Activated T-cell treated with anti-CD3 and anti-CD28 coated beads, Interleukin-2, amount 50 U/mL, for 24 hours (primary cell): ENCODE data around the gene SPATA19.

Experiments
- DNase-seq: peaks from one replicate; pipeline ENCODE4 v3.0.0-alpha.2; 2020
- H3K27ac Mint-ChIP-seq: 2 replicates; pipeline ENCODE4 v1.8.0; 2020; ENCODE audit warnings: mild to moderate bottlenecking, mixed read lengths
- H3K27me3 Mint-ChIP-seq: 2 replicates; pipeline ENCODE4 v1.8.0; 2020; ENCODE audit warnings: mixed read lengths
- H3K36me3 Mint-ChIP-seq: 2 replicates; pipeline ENCODE4 v1.8.0; 2020; ENCODE audit warnings: low read depth, mixed read lengths
- H3K4me1 Mint-ChIP-seq: 2 replicates; pipeline ENCODE4 v1.8.0; 2020; ENCODE audit warnings: low read depth, mixed read lengths
- H3K4me3 Mint-ChIP-seq: 2 replicates; pipeline ENCODE4 v1.8.0; 2020; ENCODE audit warnings: mild to moderate bottlenecking, moderate library complexity, mixed read lengths
- H3K9me3 Mint-ChIP-seq: 2 replicates; pipeline ENCODE4 v1.8.0; 2020; ENCODE audit warnings: mixed read lengths

Gene SPATA19

DNA sequence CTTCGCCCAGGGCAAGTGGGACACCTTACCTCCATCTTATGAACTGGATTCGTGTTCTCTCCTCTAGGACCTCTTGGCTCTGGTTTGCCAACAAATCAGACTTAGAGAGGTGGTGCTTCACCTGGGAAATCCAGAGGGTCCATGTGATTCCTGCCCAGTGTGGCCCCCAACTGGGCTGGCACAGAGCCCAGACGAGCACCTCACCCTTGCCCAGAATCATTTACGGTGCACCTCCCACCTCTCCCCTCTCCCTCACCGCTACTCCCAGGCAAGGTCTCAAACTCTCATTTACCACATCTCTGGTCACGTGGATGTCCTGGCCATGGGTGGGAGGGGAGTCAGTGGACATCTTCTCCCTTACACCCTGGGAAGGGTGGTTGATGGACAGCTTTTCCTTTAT, 1.1 kb downstream of the SPATA19 start:
- DNase-seq, result no peak
- Mint-ChIP-seq H3K36me3 (no peaks in the 10 kb centered on the region), H3K27ac (no peak overlapping the region), H3K9me3 (peaks cover 2% of the 10 kb centered on the region), H3K27me3 (peaks cover 16% of the 10 kb centered on the region), H3K4me1 (peaks cover 5% of the 10 kb centered on the region), H3K4me3 (no peak overlapping the region)

- H3K4me1 Mint-ChIP-seq, result peaks cover 5% of the 10 kb centered on the region
- peaks cover 2% of the 10 kb centered on the region for H3K9me3 Mint-ChIP-seq
- peaks cover 12% of the 10 kb centered on the region for H3K27me3 Mint-ChIP-seq
- H3K36me3 Mint-ChIP-seq, result no peaks in the 10 kb centered on the region
- no peak for DNase-seq
- no peak overlapping the region for H3K27ac Mint-ChIP-seq
- H3K4me3 Mint-ChIP-seq, result no peak overlapping the region
Measured at GRCh38 chr11:133843454-133843987, 1.8 kb downstream of the SPATA19 start.

DNA sequence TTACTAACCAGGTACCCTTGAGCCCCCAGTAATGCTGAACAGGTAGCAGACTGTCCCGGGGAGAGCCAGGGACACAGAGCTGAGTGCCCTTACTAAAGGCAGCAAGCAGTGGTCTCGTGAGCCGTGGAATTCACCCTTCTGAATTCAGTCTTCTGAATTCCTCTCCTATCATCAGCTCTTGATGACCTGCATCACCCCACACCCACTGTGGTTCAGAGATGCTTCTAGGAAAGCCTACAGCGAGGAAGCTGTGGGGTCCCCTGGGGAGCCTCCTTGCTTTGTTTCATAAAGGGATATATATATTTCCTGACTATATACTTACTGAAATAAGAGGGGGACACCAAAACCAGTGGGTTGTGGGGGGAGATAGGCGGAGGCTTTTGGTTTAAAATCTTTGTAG, 2.6 kb downstream of the SPATA19 start:
- no peaks in the 10 kb centered on the region for H3K36me3 Mint-ChIP-seq
- no peak for DNase-seq
- no peak overlapping the region for H3K4me3 Mint-ChIP-seq
- H3K4me1 Mint-ChIP-seq, result peaks cover 5% of the 10 kb centered on the region
- no peak overlapping the region for H3K27ac Mint-ChIP-seq
- peaks cover 2% of the 10 kb centered on the region for H3K9me3 Mint-ChIP-seq
- H3K27me3 Mint-ChIP-seq, result peaks cover 9% of the 10 kb centered on the region

GRCh38 chr11:133842053-133842452, 3.3 kb downstream of the SPATA19 start:
- peaks cover 2% of the 10 kb centered on the region for H3K9me3 Mint-ChIP-seq

GRCh38 chr11:133841279-133842043, 3.9 kb downstream of the SPATA19 start:
- H3K27ac Mint-ChIP-seq, result no peak overlapping the region
- peaks cover 14% of the 10 kb centered on the region for H3K27me3 Mint-ChIP-seq

More at GRCh38 chr11:133842053-133842452, 3.3 kb downstream of the SPATA19 start:
- Mint-ChIP-seq H3K27me3 (peaks cover 11% of the 10 kb centered on the region), H3K4me3 (no peak overlapping the region), H3K4me1 (peaks cover 5% of the 10 kb centered on the region), H3K27ac (no peak overlapping the region), H3K36me3 (no peaks in the 10 kb centered on the region)
- DNase-seq, result no peak

GRCh38 chr11:133840479-133840941, 4.8 kb downstream of the SPATA19 start:
- H3K9me3 Mint-ChIP-seq, result no peaks in the 10 kb centered on the region
- DNase-seq, result no peak
- H3K4me1 Mint-ChIP-seq, result peaks cover 10% of the 10 kb centered on the region
- peaks cover 24% of the 10 kb centered on the region for H3K27me3 Mint-ChIP-seq
- H3K27ac Mint-ChIP-seq, result no peak overlapping the region
- H3K36me3 Mint-ChIP-seq, result no peaks in the 10 kb centered on the region
- H3K4me3 Mint-ChIP-seq, result no peak overlapping the region

More at GRCh38 chr11:133841279-133842043, 3.9 kb downstream of the SPATA19 start:
- Mint-ChIP-seq H3K36me3 (no peaks in the 10 kb centered on the region), H3K4me3 (no peak overlapping the region), H3K4me1 (peaks cover 5% of the 10 kb centered on the region), H3K9me3 (no peaks in the 10 kb centered on the region)
- no peak for DNase-seq

DNA sequence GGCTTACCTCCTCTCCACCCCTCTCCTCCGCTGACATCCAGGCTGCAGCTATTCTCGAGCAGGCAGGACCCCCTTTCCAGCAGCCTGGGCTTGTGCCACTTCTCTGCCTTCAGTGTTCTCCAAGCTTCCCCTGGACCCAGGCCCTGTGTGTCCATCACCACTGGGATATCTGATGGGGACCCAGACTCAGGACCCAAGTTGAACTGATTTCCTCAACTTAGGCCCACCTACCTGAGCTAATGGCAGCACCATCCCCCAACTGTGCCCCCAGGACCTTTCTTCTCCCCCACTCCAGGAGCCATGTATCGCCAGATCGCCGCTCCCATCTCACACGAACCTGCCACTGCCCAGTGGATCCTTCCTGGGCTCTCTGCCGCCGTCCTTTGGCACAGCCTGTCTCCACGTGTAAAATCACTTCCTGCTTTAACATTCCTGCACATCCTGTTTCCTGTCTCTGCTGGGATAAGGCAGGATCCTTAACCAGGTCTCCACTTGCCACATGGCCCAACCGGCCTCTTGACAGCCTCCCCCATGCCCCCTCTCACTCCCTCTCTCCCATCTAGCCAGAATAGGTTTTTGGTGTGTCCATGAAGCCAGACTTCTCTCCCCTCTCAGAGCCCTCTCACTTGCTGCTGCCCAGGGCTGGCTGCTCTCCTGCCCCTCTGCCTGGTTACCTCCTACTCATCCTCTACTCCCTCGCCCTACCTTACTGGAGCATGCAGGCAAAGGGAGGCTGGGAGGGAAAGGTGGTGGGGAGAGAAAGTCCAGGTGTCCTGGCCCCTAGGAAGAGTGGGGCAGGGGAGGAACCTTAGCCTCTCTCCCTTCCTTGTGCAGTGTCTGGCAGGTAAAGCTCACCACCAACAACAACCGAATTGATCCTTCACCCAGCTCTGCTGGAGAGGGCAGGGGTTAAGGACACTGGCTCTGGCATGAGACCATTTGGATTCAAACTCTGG, 9.4 kb downstream of the SPATA19 start:
- peaks cover 22% of the 10 kb centered on the region for H3K27me3 Mint-ChIP-seq

DNA sequence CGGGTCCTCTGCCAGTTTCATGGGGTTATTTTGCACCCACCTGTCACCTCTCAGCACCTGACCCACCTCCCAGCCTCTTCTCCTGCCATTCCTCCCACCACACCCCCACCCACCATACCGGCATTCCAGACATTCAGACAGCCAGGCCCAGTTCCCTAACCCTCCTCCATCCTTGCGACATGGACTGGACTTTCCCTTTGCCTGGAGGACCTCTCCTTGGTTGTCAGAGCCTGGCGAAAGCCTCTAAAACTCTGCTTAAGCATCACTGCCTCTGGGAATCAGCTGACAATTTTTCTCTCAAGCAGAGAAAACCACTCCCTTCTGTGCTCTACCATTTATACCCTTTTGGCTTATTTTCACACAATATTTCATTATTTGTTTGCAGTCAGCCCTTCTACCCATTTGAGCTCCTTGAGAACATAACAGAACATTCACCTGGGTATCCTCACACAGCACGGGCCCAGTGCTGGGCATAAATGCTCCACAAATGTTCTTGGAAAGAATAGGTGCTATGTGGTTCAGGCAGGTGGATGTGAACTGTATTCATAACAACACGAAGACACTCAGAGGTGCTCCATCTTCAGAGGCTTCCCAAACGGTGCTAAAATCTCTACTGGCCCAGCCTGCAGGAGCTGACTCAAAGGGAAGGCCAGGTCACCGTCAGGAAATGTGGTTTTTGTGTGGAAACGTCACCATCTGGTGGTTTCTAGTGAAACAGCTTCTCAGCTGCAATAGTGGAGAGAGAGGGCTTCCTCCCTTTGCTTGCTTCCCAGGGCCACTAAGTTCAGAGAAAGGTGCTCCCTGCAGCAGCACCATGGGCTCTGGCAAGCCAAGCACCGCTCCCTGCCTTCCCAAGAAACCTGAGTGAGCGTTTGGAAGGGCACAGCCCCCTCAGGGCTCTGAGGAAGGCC, 10.4 kb downstream of the SPATA19 start:
- H3K9me3 Mint-ChIP-seq, result no peaks in the 10 kb centered on the region
- no peak for DNase-seq

More for the DNA sequence above, 9.4 kb downstream of the SPATA19 start:
- no peak overlapping the region for H3K27ac Mint-ChIP-seq
- no peak overlapping the region for H3K4me3 Mint-ChIP-seq
- H3K36me3 Mint-ChIP-seq, result no peaks in the 10 kb centered on the region
- H3K9me3 Mint-ChIP-seq, result no peaks in the 10 kb centered on the region
- H3K4me1 Mint-ChIP-seq, result peaks cover 16% of the 10 kb centered on the region
- no peak for DNase-seq

GRCh38 chr11:133833898-133834681, 11.2 kb downstream of the SPATA19 start:
- H3K4me1 Mint-ChIP-seq, result peaks cover 16% of the 10 kb centered on the region
- no peaks in the 10 kb centered on the region for H3K9me3 Mint-ChIP-seq
- no peak overlapping the region for H3K4me3 Mint-ChIP-seq
- DNase-seq, result no peak
- H3K27me3 Mint-ChIP-seq, result peaks cover 24% of the 10 kb centered on the region
- peak overlapping the region; percentile 44 for H3K27ac Mint-ChIP-seq
- no peaks in the 10 kb centered on the region for H3K36me3 Mint-ChIP-seq

More for the DNA sequence above, 10.4 kb downstream of the SPATA19 start:
- H3K27me3 Mint-ChIP-seq, result peaks cover 22% of the 10 kb centered on the region
- no peak overlapping the region for H3K27ac Mint-ChIP-seq
- no peak overlapping the region for H3K4me3 Mint-ChIP-seq
- H3K36me3 Mint-ChIP-seq, result no peaks in the 10 kb centered on the region
- H3K4me1 Mint-ChIP-seq, result peaks cover 16% of the 10 kb centered on the region

- Mint-ChIP-seq H3K9me3 (no peaks in the 10 kb centered on the region), H3K4me3 (no peak overlapping the region), H3K4me1 (peaks cover 16% of the 10 kb centered on the region), H3K36me3 (no peaks in the 10 kb centered on the region), H3K27me3 (peaks cover 24% of the 10 kb centered on the region), H3K27ac (peak overlapping the region; percentile 29)
- no peak for DNase-seq
Measured at GRCh38 chr11:133832991-133833897, 12.1 kb downstream of the SPATA19 start.

DNA sequence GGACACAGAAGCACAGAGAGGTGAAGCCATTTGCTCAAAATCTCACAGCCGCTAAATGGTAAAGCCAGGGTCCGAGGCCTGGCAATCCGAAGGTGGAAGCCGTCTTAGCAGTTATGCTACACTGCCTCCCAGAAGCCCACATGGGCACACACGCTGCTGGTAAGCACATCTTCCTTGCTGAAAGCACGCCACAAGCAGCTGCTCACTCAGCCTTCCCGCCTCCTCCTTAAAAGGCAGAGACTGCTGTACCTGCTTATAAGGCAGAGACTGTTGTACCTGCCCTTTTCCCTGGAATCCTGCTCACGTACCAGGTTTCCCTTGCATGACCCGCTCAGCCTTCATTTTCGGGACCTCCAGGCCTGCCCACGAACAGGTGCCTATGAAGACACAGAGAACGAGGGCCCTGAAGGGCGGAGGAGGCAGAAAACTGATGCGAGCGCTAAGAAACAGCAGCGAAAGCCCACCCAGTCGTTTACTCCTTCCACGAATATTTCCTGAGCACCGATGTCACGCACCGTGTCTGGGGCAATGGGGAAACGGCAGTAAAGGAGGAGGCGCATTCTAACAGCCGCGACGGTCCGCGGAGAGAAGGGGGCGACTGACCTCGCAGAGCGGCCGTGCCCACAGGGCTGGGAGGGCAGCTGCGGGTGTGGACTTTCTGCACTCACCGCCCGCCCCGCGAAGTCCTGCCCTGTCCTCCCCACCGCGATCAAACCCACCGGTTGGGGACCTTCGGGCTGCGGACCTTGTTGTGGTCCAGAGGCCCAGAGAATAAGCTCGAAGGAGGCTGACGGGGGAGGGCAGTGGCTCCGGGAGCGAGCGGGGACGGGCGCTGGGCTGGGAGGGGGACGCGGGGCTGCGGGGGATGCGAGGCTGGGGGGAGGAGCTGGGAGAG, 13.0 kb downstream of the SPATA19 start:
- Mint-ChIP-seq H3K27ac (peak overlapping the region; percentile 60), H3K27me3 (peaks cover 24% of the 10 kb centered on the region), H3K4me3 (no peak overlapping the region), H3K4me1 (peaks cover 16% of the 10 kb centered on the region), H3K36me3 (no peaks in the 10 kb centered on the region), H3K9me3 (no peaks in the 10 kb centered on the region)
- no peak for DNase-seq
